HepG2 (cell line): ENCODE results near the gene EMILIN1.
"Not testable (repeated sequence)": the region's sequence is repeated elsewhere in the genome, so short reads cannot be mapped to it uniquely, and the experiment has no call there.

Source experiments
- CBX5 ChIP-seq: sonication (generic); formaldehyde crosslinking; IDR thresholded peaks from 2 replicates; pipeline ENCODE4 v1.4.0; 2020; ENCODE audit warnings: missing genetic modification reagents, borderline replicate concordance
- FLYWCH1 ChIP-seq: sonication (generic); formaldehyde crosslinking; IDR thresholded peaks from 2 replicates; pipeline ENCODE4 v1.8.1; 2023; ENCODE audit warnings: mild to moderate bottlenecking, missing genetic modification reagents
- FOXO1 ChIP-seq: sonication (generic); formaldehyde crosslinking; IDR thresholded peaks from 2 replicates; pipeline ENCODE4 v1.4.0; 2020; ENCODE audit warnings: missing genetic modification reagents
- HDAC6 ChIP-seq: fragments of 200-600 bp; sonication (generic); IDR thresholded peaks from 2 replicates; pipeline ENCODE4 v1.7.0; 2017; ENCODE audit warnings: mild to moderate bottlenecking, antibody characterized with exemption, low read length, low read depth
- STAT5B ChIP-seq: sonication (generic); formaldehyde crosslinking; IDR thresholded peaks from 2 replicates; pipeline ENCODE4 v1.4.0; 2020; ENCODE audit warnings: missing genetic modification reagents
- ZBTB1 ChIP-seq: sonication (generic); formaldehyde crosslinking; IDR thresholded peaks from 2 replicates; pipeline ENCODE4 v1.4.0; 2020; ENCODE audit warnings: missing genetic modification reagents, borderline replicate concordance
- ZNF484 ChIP-seq: sonication (generic); formaldehyde crosslinking; IDR thresholded peaks from 2 replicates; pipeline ENCODE4 v1.5.1; 2020; ENCODE audit warnings: mild to moderate bottlenecking, low read depth, missing genetic modification reagents, borderline replicate concordance
- TF ChIP-seq, protein P1 (sequence below): sonication (generic); formaldehyde crosslinking; IDR thresholded peaks from 2 replicates; pipeline ENCODE4 v1.4.0; 2020; ENCODE audit warnings: mild to moderate bottlenecking, low read depth, missing genetic modification reagents
- TF ChIP-seq, protein P2 (sequence below): sonication (generic); formaldehyde crosslinking; IDR thresholded peaks from 2 replicates; pipeline ENCODE4 v1.5.0; 2020; ENCODE audit warnings: mild to moderate bottlenecking, missing genetic modification reagents, moderate library complexity
- TF ChIP-seq, protein P3 (sequence below): sonication (generic); formaldehyde crosslinking; IDR thresholded peaks from 2 replicates; pipeline ENCODE4 v1.4.0; 2020; ENCODE audit warnings: mild to moderate bottlenecking, missing genetic modification reagents
- TF ChIP-seq, protein P4 (sequence below): sonication (generic); formaldehyde crosslinking; IDR thresholded peaks from 2 replicates; pipeline ENCODE4 v1.4.0; 2020; ENCODE audit warnings: low read depth, missing genetic modification reagents

DNA sequence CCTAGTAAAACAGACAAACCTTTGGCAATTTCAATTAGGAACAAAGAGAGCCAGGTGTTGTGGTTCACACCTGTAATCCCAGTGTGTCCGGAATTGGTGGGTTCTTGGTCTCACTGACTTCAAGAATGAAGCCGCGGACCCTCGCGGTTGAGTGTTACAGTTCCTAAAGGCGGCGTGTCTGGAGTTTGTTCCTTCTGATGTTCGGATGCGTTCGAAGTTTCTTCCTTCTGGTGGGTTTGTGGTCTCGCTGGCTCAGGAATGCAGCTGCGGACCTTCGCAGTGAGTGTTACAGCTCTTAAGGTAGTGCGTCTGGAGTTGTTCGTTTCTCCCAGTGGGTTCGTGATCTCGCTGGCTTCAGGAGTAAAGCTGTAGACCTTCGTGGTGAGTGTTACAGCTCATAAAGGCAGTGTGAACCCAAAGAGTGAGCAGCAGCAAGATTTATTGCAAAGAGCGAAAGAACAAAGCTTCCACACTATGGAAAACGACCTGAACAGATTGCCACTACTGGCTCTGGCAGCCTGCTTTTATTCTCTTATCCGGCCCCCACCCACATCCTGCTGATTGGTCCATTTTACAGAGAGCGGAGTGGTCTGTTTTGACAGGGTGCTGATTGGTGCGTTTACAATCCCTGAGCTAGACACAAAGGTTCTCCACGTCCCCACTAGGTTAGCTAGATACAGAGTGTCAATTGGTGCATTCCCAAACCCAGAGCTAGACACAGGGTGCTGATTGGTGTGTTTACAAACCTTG, 32.4 kb downstream of the EMILIN1 start:
- not testable (repeated sequence) for TF ChIP-seq ZNF484 (CRISPR knock-in tag); FLYWCH1; STAT5B (CRISPR knock-in tag); FOXO1 (CRISPR knock-in tag); HDAC6; ZBTB1 (CRISPR knock-in tag); CBX5 (CRISPR knock-in tag)
- TF ChIP-seq, protein P1, sequence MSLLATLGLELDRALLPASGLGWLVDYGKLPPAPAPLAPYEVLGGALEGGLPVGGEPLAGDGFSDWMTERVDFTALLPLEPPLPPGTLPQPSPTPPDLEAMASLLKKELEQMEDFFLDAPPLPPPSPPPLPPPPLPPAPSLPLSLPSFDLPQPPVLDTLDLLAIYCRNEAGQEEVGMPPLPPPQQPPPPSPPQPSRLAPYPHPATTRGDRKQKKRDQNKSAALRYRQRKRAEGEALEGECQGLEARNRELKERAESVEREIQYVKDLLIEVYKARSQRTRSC (CRISPR knock-in tag), result not testable (repeated sequence)
- TF ChIP-seq, protein P2, sequence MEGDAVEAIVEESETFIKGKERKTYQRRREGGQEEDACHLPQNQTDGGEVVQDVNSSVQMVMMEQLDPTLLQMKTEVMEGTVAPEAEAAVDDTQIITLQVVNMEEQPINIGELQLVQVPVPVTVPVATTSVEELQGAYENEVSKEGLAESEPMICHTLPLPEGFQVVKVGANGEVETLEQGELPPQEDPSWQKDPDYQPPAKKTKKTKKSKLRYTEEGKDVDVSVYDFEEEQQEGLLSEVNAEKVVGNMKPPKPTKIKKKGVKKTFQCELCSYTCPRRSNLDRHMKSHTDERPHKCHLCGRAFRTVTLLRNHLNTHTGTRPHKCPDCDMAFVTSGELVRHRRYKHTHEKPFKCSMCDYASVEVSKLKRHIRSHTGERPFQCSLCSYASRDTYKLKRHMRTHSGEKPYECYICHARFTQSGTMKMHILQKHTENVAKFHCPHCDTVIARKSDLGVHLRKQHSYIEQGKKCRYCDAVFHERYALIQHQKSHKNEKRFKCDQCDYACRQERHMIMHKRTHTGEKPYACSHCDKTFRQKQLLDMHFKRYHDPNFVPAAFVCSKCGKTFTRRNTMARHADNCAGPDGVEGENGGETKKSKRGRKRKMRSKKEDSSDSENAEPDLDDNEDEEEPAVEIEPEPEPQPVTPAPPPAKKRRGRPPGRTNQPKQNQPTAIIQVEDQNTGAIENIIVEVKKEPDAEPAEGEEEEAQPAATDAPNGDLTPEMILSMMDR (CRISPR knock-in tag), result not testable (repeated sequence)
- TF ChIP-seq, protein P3, sequence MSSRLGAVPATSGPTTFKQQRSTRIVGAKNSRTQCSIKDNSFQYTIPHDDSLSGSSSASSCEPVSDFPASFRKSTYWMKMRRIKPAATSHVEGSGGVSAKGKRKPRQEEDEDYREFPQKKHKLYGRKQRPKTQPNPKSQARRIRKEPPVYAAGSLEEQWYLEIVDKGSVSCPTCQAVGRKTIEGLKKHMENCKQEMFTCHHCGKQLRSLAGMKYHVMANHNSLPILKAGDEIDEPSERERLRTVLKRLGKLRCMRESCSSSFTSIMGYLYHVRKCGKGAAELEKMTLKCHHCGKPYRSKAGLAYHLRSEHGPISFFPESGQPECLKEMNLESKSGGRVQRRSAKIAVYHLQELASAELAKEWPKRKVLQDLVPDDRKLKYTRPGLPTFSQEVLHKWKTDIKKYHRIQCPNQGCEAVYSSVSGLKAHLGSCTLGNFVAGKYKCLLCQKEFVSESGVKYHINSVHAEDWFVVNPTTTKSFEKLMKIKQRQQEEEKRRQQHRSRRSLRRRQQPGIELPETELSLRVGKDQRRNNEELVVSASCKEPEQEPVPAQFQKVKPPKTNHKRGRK (CRISPR knock-in tag), result not testable (repeated sequence)
- TF ChIP-seq, protein P4, sequence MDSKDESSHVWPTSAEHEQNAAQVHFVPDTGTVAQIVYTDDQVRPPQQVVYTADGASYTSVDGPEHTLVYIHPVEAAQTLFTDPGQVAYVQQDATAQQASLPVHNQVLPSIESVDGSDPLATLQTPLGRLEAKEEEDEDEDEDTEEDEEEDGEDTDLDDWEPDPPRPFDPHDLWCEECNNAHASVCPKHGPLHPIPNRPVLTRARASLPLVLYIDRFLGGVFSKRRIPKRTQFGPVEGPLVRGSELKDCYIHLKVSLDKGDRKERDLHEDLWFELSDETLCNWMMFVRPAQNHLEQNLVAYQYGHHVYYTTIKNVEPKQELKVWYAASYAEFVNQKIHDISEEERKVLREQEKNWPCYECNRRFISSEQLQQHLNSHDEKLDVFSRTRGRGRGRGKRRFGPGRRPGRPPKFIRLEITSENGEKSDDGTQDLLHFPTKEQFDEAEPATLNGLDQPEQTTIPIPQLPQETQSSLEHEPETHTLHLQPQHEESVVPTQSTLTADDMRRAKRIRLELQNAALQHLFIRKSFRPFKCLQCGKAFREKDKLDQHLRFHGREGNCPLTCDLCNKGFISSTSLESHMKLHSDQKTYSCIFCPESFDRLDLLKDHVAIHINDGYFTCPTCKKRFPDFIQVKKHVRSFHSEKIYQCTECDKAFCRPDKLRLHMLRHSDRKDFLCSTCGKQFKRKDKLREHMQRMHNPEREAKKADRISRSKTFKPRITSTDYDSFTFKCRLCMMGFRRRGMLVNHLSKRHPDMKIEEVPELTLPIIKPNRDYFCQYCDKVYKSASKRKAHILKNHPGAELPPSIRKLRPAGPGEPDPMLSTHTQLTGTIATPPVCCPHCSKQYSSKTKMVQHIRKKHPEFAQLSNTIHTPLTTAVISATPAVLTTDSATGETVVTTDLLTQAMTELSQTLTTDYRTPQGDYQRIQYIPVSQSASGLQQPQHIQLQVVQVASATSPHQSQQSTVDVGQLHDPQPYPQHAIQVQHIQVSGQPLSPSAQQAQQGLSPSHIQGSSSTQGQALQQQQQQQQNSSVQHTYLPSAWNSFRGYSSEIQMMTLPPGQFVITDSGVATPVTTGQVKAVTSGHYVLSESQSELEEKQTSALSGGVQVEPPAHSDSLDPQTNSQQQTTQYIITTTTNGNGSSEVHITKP (CRISPR knock-in tag), result not testable (repeated sequence)
